ENCODE measurements around the gene PTPRD.
"Not testable (repeated sequence)": the region's sequence is repeated elsewhere in the genome, so short reads cannot be mapped to it uniquely, and the experiment has no call there.

The PTPRD gene

GRCh38 chr9:9100070-9100469 is 1512.7 kb downstream of the PTPRD start:
- Histone ChIP-seq H3K4me3 (ENCODE audit: low read length, poor library complexity, severe bottlenecking) (no peak overlapping the region), H3K9me3 (ENCODE audit: insufficient read depth, low read depth, low read length) (no peaks in the 10 kb centered on the region), H4K20me1 (ENCODE audit: insufficient read depth, low read length, poor library complexity, severe bottlenecking) (no peaks in the 10 kb centered on the region), H3K79me2 (ENCODE audit: insufficient read depth, low read length) (no peaks in the 10 kb centered on the region), H3K4me1 (ENCODE audit: insufficient read depth, low read length, poor library complexity, severe bottlenecking) (no peaks in the 10 kb centered on the region), H3K27me3 (ENCODE audit: insufficient read depth, low read length, poor library complexity, severe bottlenecking) (no peaks in the 10 kb centered on the region), H3K9me2 (replicated peaks; ENCODE audit: low read depth, low read length) (no peaks in the 10 kb centered on the region), H3K4me2 (ENCODE audit: low read depth, low read length, poor library complexity, severe bottlenecking) (no peak overlapping the region), H3K9ac (ENCODE audit: low read depth, low read length, poor library complexity, severe bottlenecking) (no peak overlapping the region), H3K36me3 (ENCODE audit: insufficient read depth, low read length) (no peaks in the 10 kb centered on the region), H2AFZ (ENCODE audit: low read length) (no peak overlapping the region), H3F3A (ENCODE audit: low read depth) (no peaks in the 10 kb centered on the region)
- TF ChIP-seq EZH2phosphoT487 (IDR thresholded peaks at IDR 0.05; ENCODE audit: borderline replicate concordance) (no peak), CTCF (conservative IDR thresholded peaks at IDR 0.05; ENCODE audit: low read length) (no peak)

GRCh38 chr9:9099646-9100045 is 1513.2 kb downstream of the PTPRD start:
- no peaks in the 10 kb centered on the region for H3K36me3 ChIP-seq (ENCODE audit: insufficient read depth, low read length)
- no peaks in the 10 kb centered on the region for H3K79me2 ChIP-seq (ENCODE audit: insufficient read depth, low read length)
- no peaks in the 10 kb centered on the region for H3K4me1 ChIP-seq (ENCODE audit: insufficient read depth, low read length, poor library complexity, severe bottlenecking)
- no peaks in the 10 kb centered on the region for H4K20me1 ChIP-seq (ENCODE audit: insufficient read depth, low read length, poor library complexity, severe bottlenecking)
- no peak overlapping the region for H3K4me3 ChIP-seq (ENCODE audit: low read length, poor library complexity, severe bottlenecking)
- no peaks in the 10 kb centered on the region for H3K9me2 ChIP-seq (replicated peaks; ENCODE audit: low read depth, low read length)
- H3K9ac ChIP-seq (ENCODE audit: low read depth, low read length, poor library complexity, severe bottlenecking) = no peak overlapping the region
- H2AFZ ChIP-seq (ENCODE audit: low read length) = no peak overlapping the region
- H3F3A ChIP-seq (ENCODE audit: low read depth) = no peaks in the 10 kb centered on the region
- TF ChIP-seq EZH2phosphoT487 (IDR thresholded peaks at IDR 0.05; ENCODE audit: borderline replicate concordance) = no peak
- no peak for TF ChIP-seq CTCF (conservative IDR thresholded peaks at IDR 0.05; ENCODE audit: low read length)
- H3K27me3 ChIP-seq (ENCODE audit: insufficient read depth, low read length, poor library complexity, severe bottlenecking) = no peaks in the 10 kb centered on the region
- H3K9me3 ChIP-seq (ENCODE audit: insufficient read depth, low read depth, low read length) = no peaks in the 10 kb centered on the region
- no peak overlapping the region for H3K4me2 ChIP-seq (ENCODE audit: low read depth, low read length, poor library complexity, severe bottlenecking)

- not testable (repeated sequence) for H3K79me2 ChIP-seq (ENCODE audit: insufficient read depth, low read length); H3K9me2 ChIP-seq (replicated peaks; ENCODE audit: low read depth, low read length); H2AFZ ChIP-seq (ENCODE audit: low read length); H3K36me3 ChIP-seq (ENCODE audit: insufficient read depth, low read length); H3K4me3 ChIP-seq (ENCODE audit: low read length, poor library complexity, severe bottlenecking); H3K4me2 ChIP-seq (ENCODE audit: low read depth, low read length, poor library complexity, severe bottlenecking); H3F3A ChIP-seq (ENCODE audit: low read depth); H4K20me1 ChIP-seq (ENCODE audit: insufficient read depth, low read length, poor library complexity, severe bottlenecking); H3K9me3 ChIP-seq (ENCODE audit: insufficient read depth, low read depth, low read length); H3K4me1 ChIP-seq (ENCODE audit: insufficient read depth, low read length, poor library complexity, severe bottlenecking); H3K27me3 ChIP-seq (ENCODE audit: insufficient read depth, low read length, poor library complexity, severe bottlenecking); H3K9ac ChIP-seq (ENCODE audit: low read depth, low read length, poor library complexity, severe bottlenecking)
These were observed 1515.5 kb downstream of the PTPRD start for GRCh38 chr9:9097254-9097653.

GRCh38 chr9:9091387-9091786 is 1521.4 kb downstream of the PTPRD start:
- Histone ChIP-seq H3K79me2 (ENCODE audit: insufficient read depth, low read length) (no peaks in the 10 kb centered on the region), H3K27me3 (ENCODE audit: insufficient read depth, low read length, poor library complexity, severe bottlenecking) (no peaks in the 10 kb centered on the region), H3K9me3 (ENCODE audit: insufficient read depth, low read depth, low read length) (no peaks in the 10 kb centered on the region), H3K9ac (ENCODE audit: low read depth, low read length, poor library complexity, severe bottlenecking) (no peak overlapping the region), H3K4me1 (ENCODE audit: insufficient read depth, low read length, poor library complexity, severe bottlenecking) (no peaks in the 10 kb centered on the region), H3K36me3 (ENCODE audit: insufficient read depth, low read length) (no peaks in the 10 kb centered on the region), H3F3A (ENCODE audit: low read depth) (no peaks in the 10 kb centered on the region), H3K4me3 (ENCODE audit: low read length, poor library complexity, severe bottlenecking) (no peak overlapping the region), H4K20me1 (ENCODE audit: insufficient read depth, low read length, poor library complexity, severe bottlenecking) (no peaks in the 10 kb centered on the region), H3K4me2 (ENCODE audit: low read depth, low read length, poor library complexity, severe bottlenecking) (no peak overlapping the region), H3K9me2 (replicated peaks; ENCODE audit: low read depth, low read length) (no peaks in the 10 kb centered on the region), H2AFZ (ENCODE audit: low read length) (no peak overlapping the region)
- TF ChIP-seq CTCF (conservative IDR thresholded peaks at IDR 0.05; ENCODE audit: low read length) (no peak), EZH2phosphoT487 (IDR thresholded peaks at IDR 0.05; ENCODE audit: borderline replicate concordance) (no peak)

Data from Loucy (cell line).